Right lobe of liver (tissue), 4 donors: ENCODE measurements around the gene RNU5D-1.

ENCODE experiments used
- CTCF ChIP-seq, 4 donors: fragments of 200-600 bp in 3 of 4; fragments of 450-650 bp in 1 of 4; IDR thresholded peaks; one replicate each; pipeline versions ENCODE4 v1.5.1 to v1.8.0; 2016 to 2022; ENCODE audit warnings: antibody characterized with exemption in 4 of 4, mild to moderate bottlenecking in 2 of 4
- POLR2A ChIP-seq: fragments of 450-650 bp; IDR thresholded peaks from one replicate; pipeline ENCODE4 v1.6.1; 2017; ENCODE audit warnings: antibody characterized with exemption, mild to moderate bottlenecking
- donor health status: DM: no; HTN: no; CAD: no.
- donor health status: DM: no; HTN: no; CAD: no.
- donor health status: DM: no; HTN: yes; CAD: no.

DNA sequence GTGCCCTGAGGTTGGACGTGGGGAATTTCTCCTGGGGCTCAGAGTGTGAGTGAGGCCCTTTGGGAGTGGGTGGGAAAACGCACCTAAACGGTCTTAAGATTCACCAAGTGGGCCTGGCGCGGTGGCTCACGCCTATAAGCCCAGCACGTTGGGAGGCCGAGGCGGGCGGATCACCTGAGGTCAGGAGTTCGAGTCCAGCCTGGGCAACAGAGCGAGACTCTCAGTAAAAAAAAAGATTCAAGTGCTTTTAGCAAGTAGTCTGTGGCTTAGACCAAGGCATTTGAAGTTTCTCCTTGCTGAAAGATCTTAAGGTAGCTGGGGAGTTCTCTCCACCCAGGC lies 45.7 kb upstream of the RNU5D-1 start:
- TF ChIP-seq CTCF (IDR thresholded peaks at IDR 0.05) = no peak
- no peak for TF ChIP-seq POLR2A
